ENCODE results near the gene ZNF594.
A peak's percentile ranks its signal among the peaks of the same experiment; 100 is the strongest.

GRCh38 chr17:5225668-5226457 is 34.2 kb upstream of the ZNF594 start:
- TF ChIP-seq POLR2A (IDR thresholded peaks at IDR 0.05), result no peak
- TF ChIP-seq CTCF (IDR thresholded peaks at IDR 0.05), result no peak
- TF ChIP-seq EP300 (IDR thresholded peaks at IDR 0.05), result peak; percentile 18 to 28

Measured in tibial nerve (tissue), 4 donors.